ENCODE data around the gene LMNB1. TPM values are rescaled to one million over a fixed set of nuclear protein-coding genes. Genes with fewer than 3 reads are reported as not detected.
"Not testable (repeated sequence)": the region's sequence is repeated elsewhere in the genome, so short reads cannot be mapped to it uniquely, and the experiment has no call there.

LMNB1 gene
- total RNA-seq, 2 donors from 2014 or later: 23.2 to 51.1 TPM

DNA sequence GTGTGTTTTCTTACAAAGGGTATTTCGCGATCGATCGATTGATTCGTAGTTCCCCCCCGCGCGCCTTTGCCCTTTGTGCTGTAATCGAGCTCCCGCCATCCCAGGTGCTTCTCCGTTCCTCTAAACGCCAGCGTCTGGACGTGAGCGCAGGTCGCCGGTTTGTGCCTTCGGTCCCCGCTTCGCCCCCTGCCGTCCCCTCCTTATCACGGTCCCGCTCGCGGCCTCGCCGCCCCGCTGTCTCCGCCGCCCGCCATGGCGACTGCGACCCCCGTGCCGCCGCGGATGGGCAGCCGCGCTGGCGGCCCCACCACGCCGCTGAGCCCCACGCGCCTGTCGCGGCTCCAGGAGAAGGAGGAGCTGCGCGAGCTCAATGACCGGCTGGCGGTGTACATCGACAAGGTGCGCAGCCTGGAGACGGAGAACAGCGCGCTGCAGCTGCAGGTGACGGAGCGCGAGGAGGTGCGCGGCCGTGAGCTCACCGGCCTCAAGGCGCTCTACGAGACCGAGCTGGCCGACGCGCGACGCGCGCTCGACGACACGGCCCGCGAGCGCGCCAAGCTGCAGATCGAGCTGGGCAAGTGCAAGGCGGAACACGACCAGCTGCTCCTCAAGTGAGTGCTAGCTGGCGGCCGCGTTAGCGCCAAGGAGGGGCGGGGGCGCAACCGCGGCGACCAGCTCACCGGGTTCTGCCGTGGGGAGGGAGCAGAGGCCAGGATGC, 480 bp downstream of the LMNB1 start:
- peak; percentile 43 to 71 for DNase-seq
- intact Hi-C loops (cut with DNase I, micrococcal nuclease): no loop called here

GRCh38 chr5:126777975-126778674, 1.2 kb downstream of the LMNB1 start:
- DNase-seq (peak; percentile 90 to 93), ATAC-seq (peak; percentile 65)
- intact Hi-C loops (cut with DNase I, micrococcal nuclease): no loop called here

More for the DNA sequence above, 480 bp downstream of the LMNB1 start:
- peak; percentile 45 for ATAC-seq

DNA sequence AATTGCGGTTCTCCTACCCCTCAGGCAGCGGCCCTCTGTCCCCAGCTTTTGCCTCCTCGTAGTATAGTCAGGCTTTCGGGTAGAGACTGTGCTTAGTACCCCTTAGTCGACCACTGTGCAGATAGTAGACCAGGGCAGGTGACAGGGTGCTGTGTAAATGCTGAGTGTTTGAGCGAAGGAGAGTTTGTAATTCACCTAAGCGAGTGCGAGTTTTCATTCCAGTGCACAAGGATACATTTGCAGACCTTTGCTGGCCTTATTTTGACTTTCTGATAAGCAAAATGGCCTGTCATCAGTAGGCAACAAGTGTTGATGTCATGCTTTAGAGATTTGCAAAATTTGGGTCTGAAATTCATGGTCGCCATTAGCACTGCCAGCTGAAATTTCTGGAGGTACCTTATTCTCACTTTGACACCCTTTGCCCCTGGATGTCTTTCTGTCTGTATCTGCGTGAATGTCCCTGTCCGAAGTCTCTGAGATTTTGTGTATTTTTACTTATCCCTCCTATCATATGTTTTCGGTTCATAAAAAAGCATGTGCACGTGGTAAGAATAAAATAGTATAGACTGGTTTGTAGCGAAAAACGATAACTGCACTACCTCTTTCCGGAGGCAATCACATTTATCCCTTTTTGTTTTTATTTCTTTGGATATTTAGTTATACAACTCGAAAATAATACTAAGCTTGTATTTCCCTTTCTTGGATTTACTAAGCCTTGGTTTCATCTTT, 1.9 kb downstream of the LMNB1 start:
- ATAC-seq (no peak), DNase-seq (no peak)
- intact Hi-C loops (cut with DNase I, micrococcal nuclease): no loop called here

- intact Hi-C loops (cut with DNase I, micrococcal nuclease): loop anchor here in 1 of 2 donors (5.0 kb wide), 1 partner anchor 103 kb away; no protein-coding TSS in a partner anchor
- DNase-seq: peak in 1 of 2 donors; percentile 47
- no peak for ATAC-seq
These were observed 3.4 kb downstream of the LMNB1 start for GRCh38 chr5:126780165-126780827.

DNA sequence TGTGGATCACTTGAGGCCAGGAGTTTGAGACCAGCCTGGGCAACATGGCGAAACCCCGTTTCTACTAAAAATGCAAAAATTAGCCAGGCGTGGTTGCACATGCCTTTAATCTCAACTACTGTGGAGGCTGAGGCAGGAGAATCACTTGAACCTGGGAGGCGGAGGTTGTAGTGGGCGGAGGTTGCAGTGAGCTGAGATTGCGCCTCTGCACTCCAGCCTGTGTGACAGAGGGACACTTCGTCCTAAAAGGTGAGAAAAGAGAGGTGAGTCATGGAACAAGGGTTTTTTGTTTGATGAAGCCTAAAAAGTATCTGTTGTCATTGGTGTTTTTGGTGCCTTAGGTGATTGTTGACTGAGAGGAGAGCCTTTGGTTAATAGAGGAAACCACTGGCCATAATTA, 11.5 kb downstream of the LMNB1 start:
- ATAC-seq; DNase-seq; intact Hi-C loops (cut with DNase I, micrococcal nuclease): not testable (repeated sequence)

DNA sequence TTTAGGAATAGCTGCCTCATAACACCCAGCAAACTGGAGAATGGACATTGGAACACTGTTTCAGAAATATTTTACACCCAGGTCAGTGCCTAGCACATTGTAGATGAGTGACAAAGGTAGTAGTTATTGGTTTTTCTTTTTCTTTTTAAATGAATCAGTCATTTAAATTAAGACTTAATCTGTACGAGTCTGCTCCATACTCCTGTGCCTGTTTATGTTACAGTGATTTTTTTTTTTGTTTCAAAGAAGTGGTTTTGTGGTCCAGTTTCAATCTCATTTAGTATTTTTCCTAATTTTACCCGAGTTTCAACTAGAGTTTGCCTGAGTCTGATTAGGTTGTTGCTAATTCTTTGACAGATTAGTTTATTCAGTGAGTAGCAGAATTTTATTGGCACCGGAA, 16.2 kb downstream of the LMNB1 start:
- ATAC-seq (no peak), DNase-seq (no peak)
- intact Hi-C loops (cut with DNase I, micrococcal nuclease): no loop called here

DNA sequence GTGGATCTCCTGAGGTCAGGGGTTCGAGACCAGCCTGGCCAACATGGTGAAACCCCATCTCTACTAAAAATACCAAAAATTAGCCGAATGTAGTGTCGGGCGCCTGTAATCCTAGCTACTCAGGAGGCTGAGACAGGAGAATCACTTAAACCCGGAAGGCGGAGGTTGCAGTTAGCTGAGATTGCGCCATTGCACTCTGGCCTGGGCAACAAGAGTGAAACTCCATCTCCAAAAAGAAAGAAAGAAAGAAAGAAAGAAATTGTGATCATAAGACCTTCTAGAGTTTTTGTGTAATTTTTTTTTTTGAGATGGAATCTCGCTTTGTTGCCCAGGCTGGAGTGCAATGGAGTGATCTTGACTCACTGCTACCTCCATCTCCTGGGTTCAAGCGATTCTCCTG, 16.7 kb downstream of the LMNB1 start:
- intact Hi-C loops (cut with DNase I, micrococcal nuclease); ATAC-seq; DNase-seq: not testable (repeated sequence)

DNA sequence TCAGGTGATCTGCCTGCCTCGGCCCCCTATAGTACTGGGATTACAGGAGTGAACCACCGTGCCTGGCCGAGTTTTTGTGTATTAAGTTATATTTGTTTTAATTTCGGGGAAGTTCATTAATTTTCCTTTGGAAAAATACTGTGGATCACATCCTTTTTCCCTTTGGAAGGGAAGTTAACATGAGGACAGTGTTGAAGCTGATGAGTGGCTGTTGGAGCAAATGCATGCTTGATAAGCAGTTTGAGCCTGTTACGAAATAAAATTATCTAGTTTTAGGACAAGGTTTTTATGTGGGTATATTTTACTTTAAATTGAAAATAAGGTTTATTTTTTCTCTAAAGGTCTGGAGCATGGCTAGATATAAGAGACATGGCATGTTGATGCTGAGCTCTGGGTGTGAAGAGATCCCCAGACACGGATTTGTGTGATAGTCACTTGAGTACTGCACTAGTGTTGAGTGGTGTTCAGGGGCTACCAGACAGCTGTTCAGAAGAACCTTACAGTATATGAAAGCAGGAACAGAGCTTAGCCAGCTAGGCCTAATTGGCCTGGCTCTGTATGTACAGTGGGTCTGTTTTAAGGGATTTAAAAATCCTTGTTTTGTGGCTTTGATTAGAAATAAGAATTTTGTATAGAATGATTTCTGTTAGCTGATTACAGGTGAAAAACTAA, 17.4 kb downstream of the LMNB1 start:
- no peak for ATAC-seq
- no peak for DNase-seq
- intact Hi-C loops (cut with DNase I, micrococcal nuclease): no loop called here

- ATAC-seq: no peak
- DNase-seq: no peak
- intact Hi-C loops (cut with DNase I, micrococcal nuclease): no loop called here
These were observed 22.8 kb downstream of the LMNB1 start for GRCh38 chr5:126799780-126800179.

- ATAC-seq (peak; percentile 7), DNase-seq (no peak)
- intact Hi-C loops (cut with DNase I, micrococcal nuclease): no loop called here
These were observed 24.4 kb downstream of the LMNB1 start for GRCh38 chr5:126801174-126801991.

- peak; percentile 65 for ATAC-seq
- intact Hi-C loops (cut with DNase I, micrococcal nuclease): no loop called here
- DNase-seq: no peak
These were observed 25.0 kb downstream of the LMNB1 start for GRCh38 chr5:126801992-126802294.

DNA sequence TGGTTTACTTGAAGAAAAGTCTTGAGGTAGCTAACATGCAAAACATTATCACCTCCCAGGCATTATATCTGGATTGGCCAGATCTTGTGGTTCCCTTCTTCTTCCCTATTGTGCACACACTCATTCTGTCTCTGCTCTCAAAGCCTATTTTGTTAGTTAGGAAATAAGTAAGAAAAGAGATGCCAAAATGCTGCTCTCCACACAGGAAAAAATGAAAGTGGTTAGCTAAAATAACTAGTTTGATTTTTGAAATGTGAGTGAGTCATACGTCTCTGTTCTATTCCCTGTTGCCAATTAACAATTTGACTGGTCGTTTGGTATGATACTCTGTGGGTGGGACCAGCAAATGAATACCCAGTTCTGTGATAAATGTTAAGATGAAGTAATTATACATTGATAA, 28.1 kb downstream of the LMNB1 start:
- DNase-seq: no peak
- no peak for ATAC-seq
- intact Hi-C loops (cut with DNase I, micrococcal nuclease): no loop called here

DNA sequence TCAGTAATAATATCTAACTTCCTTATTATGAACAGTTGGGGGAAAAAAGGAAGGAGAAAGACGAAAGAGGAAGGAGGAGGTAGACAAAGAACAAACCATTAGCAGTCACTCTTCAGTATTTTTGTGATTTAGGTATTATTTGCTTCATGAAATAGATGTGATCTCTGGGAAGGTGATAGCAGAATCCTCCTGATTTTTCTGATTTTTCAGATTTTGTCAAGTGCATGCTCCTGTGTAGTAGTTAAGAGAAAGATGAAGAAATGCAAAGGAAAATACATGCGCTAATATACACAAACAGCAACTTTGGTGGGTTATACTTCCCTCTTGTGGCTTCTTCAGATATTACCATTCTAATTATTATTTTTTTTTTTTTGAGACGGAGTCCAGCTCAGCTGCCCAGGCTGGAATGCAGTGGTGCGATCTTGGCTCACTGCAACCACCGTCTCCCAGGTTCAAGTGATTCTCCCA, 31.6 kb downstream of the LMNB1 start:
- no peak for DNase-seq
- peak; percentile 46 for ATAC-seq
- intact Hi-C loops (cut with DNase I, micrococcal nuclease): no loop called here

DNA sequence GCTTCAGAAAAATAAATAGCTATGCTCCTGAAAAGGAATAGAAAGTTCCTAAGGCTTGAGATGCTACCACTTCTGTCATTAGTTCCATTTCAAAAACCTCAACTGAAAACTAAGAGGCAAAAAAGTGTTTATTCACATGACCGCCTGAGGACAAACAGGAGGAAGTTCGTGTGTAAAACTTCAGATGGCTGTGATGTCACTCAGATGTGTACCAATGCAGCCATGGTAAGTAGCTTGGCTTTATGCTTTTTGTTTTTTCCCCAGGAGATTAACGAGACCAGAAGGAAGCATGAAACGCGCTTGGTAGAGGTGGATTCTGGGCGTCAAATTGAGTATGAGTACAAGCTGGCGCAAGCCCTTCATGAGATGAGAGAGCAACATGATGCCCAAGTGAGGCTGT, 33.0 kb downstream of the LMNB1 start:
- ATAC-seq: no peak
- intact Hi-C loops (cut with DNase I, micrococcal nuclease): no loop called here
- DNase-seq: no peak

- intact Hi-C loops (cut with DNase I, micrococcal nuclease): no loop called here
- ATAC-seq (no peak), DNase-seq (no peak)
These were observed 33.9 kb downstream of the LMNB1 start for GRCh38 chr5:126810596-126811380.

DNA sequence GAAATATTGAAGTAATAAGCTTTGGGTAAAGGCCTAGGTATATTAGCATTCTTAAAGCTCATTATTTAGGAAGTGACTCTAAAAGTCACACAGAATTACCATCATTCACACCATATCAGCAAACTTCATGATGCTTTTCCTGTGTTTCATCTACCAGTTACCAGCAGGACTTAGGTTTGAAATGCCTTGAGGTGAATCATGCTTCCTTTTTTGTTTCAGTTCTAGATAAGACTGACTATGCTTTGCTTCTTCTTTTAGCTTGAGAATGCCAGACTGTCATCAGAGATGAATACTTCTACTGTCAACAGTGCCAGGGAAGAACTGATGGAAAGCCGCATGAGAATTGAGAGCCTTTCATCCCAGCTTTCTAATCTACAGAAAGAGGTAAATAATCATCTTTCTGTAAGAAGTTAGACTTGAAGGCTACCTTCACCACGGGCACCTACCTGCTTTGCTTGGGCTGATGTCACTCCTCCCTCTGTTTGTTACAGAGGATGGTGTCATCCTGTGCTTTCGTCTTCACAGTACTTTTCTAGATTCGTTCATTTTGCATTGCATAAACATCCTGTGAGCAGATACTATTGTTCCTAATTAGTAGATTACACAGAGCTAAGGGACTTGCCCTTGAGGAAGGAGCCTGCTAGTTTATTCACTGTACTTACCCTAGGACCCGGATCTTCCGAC, 34.7 kb downstream of the LMNB1 start:
- DNase-seq: no peak
- intact Hi-C loops (cut with DNase I, micrococcal nuclease): no loop called here
- ATAC-seq: no peak

GRCh38 chr5:126812199-126812570, 35.2 kb downstream of the LMNB1 start:
- ATAC-seq (no peak), DNase-seq (no peak)
- intact Hi-C loops (cut with DNase I, micrococcal nuclease): no loop called here
